ENCODE data around the gene ATG2B. TPM values are rescaled to one million over a fixed set of nuclear protein-coding genes. Genes with fewer than 3 reads are reported as not detected.

The ATG2B gene
- total and polyA plus RNA-seq, 2 experiments from 2014 or later: 3.3 to 20.4 TPM

GRCh38 chr14:96257900-96258299 lies 105.2 kb downstream of the ATG2B start:
- Histone ChIP-seq H3K36me3 (replicated peaks; ENCODE audit: insufficient read depth, low read depth) (no peaks in the 10 kb centered on the region), H3K4me2 (no peak overlapping the region)

GRCh38 chr14:96257056-96257455 lies 106.1 kb downstream of the ATG2B start:
- no peaks in the 10 kb centered on the region for H4K20me1 ChIP-seq (ENCODE audit: insufficient read depth, poor library complexity, severe bottlenecking)
- WGBS (ENCODE audit: low lambda C conversion rate, missing lambda C conversion rate): 85% methylated on average over 8 of the region's 8 CpGs
- H3K79me2 ChIP-seq: peaks cover 12% of the 10 kb centered on the region
- H3K27ac ChIP-seq: peak overlapping the region; percentile 90
- H3K9me2 ChIP-seq (replicated peaks; ENCODE audit: insufficient read depth): no peaks in the 10 kb centered on the region
- no peak overlapping the region for H2AFZ ChIP-seq
- H3K36me3 ChIP-seq (replicated peaks; ENCODE audit: insufficient read depth, low read depth): no peaks in the 10 kb centered on the region
- no peaks in the 10 kb centered on the region for H3K27me3 ChIP-seq
- TF ChIP-seq EZH2 (IDR thresholded peaks at IDR 0.05; ENCODE audit: borderline replicate concordance) (no peak), EZH2phosphoT487 (IDR thresholded peaks at IDR 0.05; ENCODE audit: low read depth, severe bottlenecking, unreplicated experiment) (no peak)
- TF ChIP-seq, protein P1, sequence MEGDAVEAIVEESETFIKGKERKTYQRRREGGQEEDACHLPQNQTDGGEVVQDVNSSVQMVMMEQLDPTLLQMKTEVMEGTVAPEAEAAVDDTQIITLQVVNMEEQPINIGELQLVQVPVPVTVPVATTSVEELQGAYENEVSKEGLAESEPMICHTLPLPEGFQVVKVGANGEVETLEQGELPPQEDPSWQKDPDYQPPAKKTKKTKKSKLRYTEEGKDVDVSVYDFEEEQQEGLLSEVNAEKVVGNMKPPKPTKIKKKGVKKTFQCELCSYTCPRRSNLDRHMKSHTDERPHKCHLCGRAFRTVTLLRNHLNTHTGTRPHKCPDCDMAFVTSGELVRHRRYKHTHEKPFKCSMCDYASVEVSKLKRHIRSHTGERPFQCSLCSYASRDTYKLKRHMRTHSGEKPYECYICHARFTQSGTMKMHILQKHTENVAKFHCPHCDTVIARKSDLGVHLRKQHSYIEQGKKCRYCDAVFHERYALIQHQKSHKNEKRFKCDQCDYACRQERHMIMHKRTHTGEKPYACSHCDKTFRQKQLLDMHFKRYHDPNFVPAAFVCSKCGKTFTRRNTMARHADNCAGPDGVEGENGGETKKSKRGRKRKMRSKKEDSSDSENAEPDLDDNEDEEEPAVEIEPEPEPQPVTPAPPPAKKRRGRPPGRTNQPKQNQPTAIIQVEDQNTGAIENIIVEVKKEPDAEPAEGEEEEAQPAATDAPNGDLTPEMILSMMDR (IDR thresholded peaks at IDR 0.05; ENCODE audit: poor library complexity): no peak
- DNase-seq (ENCODE audit: low spot score): no peak
- no peaks in the 10 kb centered on the region for H3K9me3 ChIP-seq (ENCODE audit: low read depth)
- peaks cover 13% of the 10 kb centered on the region for H3K4me1 ChIP-seq (ENCODE audit: insufficient read depth)
- no peak overlapping the region for H3K4me3 ChIP-seq
- peak overlapping the region; percentile 64 for H3K4me2 ChIP-seq

More at GRCh38 chr14:96257900-96258299, 105.2 kb downstream of the ATG2B start:
- Histone ChIP-seq H3K4me1 (ENCODE audit: insufficient read depth) (peaks cover 8% of the 10 kb centered on the region), H3K9me2 (replicated peaks; ENCODE audit: insufficient read depth) (no peaks in the 10 kb centered on the region), H2AFZ (no peak overlapping the region), H4K20me1 (ENCODE audit: insufficient read depth, poor library complexity, severe bottlenecking) (no peaks in the 10 kb centered on the region), H3K9me3 (ENCODE audit: low read depth) (no peaks in the 10 kb centered on the region), H3K79me2 (peaks cover 12% of the 10 kb centered on the region), H3K27ac (no peak overlapping the region), H3K4me3 (no peak overlapping the region), H3K27me3 (no peaks in the 10 kb centered on the region)
- no peak for TF ChIP-seq EZH2phosphoT487 (IDR thresholded peaks at IDR 0.05; ENCODE audit: low read depth, severe bottlenecking, unreplicated experiment)
- TF ChIP-seq, protein P1 (IDR thresholded peaks at IDR 0.05; ENCODE audit: poor library complexity): no peak
- no peak for TF ChIP-seq EZH2 (IDR thresholded peaks at IDR 0.05; ENCODE audit: borderline replicate concordance)
- no peak for DNase-seq (ENCODE audit: low spot score)

GRCh38 chr14:96256407-96256806 lies 106.7 kb downstream of the ATG2B start:
- no peak overlapping the region for H2AFZ ChIP-seq
- no peaks in the 10 kb centered on the region for H3K9me3 ChIP-seq (ENCODE audit: low read depth)
- no peak overlapping the region for H3K4me3 ChIP-seq
- H3K79me2 ChIP-seq: peaks cover 12% of the 10 kb centered on the region
- no peak for DNase-seq (ENCODE audit: low spot score)
- no peaks in the 10 kb centered on the region for H4K20me1 ChIP-seq (ENCODE audit: insufficient read depth, poor library complexity, severe bottlenecking)
- H3K27ac ChIP-seq: peak overlapping the region; percentile 90
- no peaks in the 10 kb centered on the region for H3K27me3 ChIP-seq
- H3K36me3 ChIP-seq (replicated peaks; ENCODE audit: insufficient read depth, low read depth): no peaks in the 10 kb centered on the region
- H3K4me2 ChIP-seq: peak overlapping the region; percentile 64
- WGBS (ENCODE audit: low lambda C conversion rate, missing lambda C conversion rate): 83% methylated on average over 4 of the region's 4 CpGs
- H3K9me2 ChIP-seq (replicated peaks; ENCODE audit: insufficient read depth): no peaks in the 10 kb centered on the region
- peaks cover 13% of the 10 kb centered on the region for H3K4me1 ChIP-seq (ENCODE audit: insufficient read depth)
- TF ChIP-seq EZH2 (IDR thresholded peaks at IDR 0.05; ENCODE audit: borderline replicate concordance): no peak
- TF ChIP-seq, protein P1 (IDR thresholded peaks at IDR 0.05; ENCODE audit: poor library complexity): peak; percentile 2

All from hepatocyte (in vitro differentiated cells).